Naive thymus-derived CD4-positive, alpha-beta T cell (primary cell): Measurements from ENCODE around the gene ALPI. TPM values are rescaled to one million over a fixed set of nuclear protein-coding genes. Genes with fewer than 3 reads are reported as not detected.
A peak's percentile ranks its signal among the peaks of the same experiment; 100 is the strongest.
"Not testable (repeated sequence)": the region's sequence is repeated elsewhere in the genome, so short reads cannot be mapped to it uniquely, and the experiment has no call there.

Experiments
- ATAC-seq: fragments of 150-1000 bp; cut with Tn5 transposase; 2 replicates; pipeline ENCODE4 v1.10.0; 2021; ENCODE audit warnings: mild to moderate bottlenecking, moderate library complexity
- CTCF ChIA-PET: fragments of 350-600 bp; sonication (Branson Sonifier 250); formaldehyde crosslinking; loops from one replicate; lab custom pipeline; 2021; ENCODE audit warnings: antibody characterized with exemption; lab: Charles Lee
- POLR2A ChIA-PET: fragments of 350-600 bp; sonication (Branson Sonifier 250); formaldehyde crosslinking; loops from one replicate; lab custom pipeline; 2021; ENCODE audit warnings: antibody characterized with exemption, inconsistent platforms; lab: Charles Lee
- DNase-seq, 9 donors: peaks; one replicate each; pipeline versions ENCODE4 v3.0.0 to v3.0.0-alpha.2; 2020 to 2022; ENCODE audit warnings: mixed read lengths in 1 of 9
- H3K27ac ChIP-seq: one replicate; pipeline ENCODE4 v1.7.0; 2013; ENCODE audit warnings: mild to moderate bottlenecking, low read depth, low read length, moderate library complexity
- H3K27me3 ChIP-seq, 2 donors: one replicate each; pipeline ENCODE4 v1.7.0; 2013; ENCODE audit warnings: low read length in 2 of 2, mild to moderate bottlenecking in 2 of 2, moderate library complexity in 2 of 2; ENCODE audit not compliant: control insufficient read depth in 2 of 2, insufficient read depth in 2 of 2
- H3K36me3 ChIP-seq, 3 experiments: 1 replicate in 2 of 3; 2 replicates in 1 of 3; pipeline ENCODE4 v1.7.0; 2013; ENCODE audit warnings: low read length in 3 of 3, mild to moderate bottlenecking in 3 of 3, moderate library complexity in 1 of 3; ENCODE audit not compliant: insufficient read depth in 3 of 3, control insufficient read depth in 2 of 3
- H3K4me1 ChIP-seq, 2 donors: one replicate each; pipeline ENCODE4 v1.7.0; 2013; ENCODE audit warnings: low read length in 2 of 2, mild to moderate bottlenecking in 2 of 2, moderate library complexity in 1 of 2; ENCODE audit not compliant: control insufficient read depth in 2 of 2, insufficient read depth in 2 of 2
- H3K4me3 ChIP-seq: 2 replicates; pipeline ENCODE4 v1.7.0; 2013; ENCODE audit warnings: mild to moderate bottlenecking, low read length
- H3K9me3 ChIP-seq, 3 experiments: 1 replicate in 2 of 3; 2 replicates in 1 of 3; pipeline ENCODE4 v1.7.0; 2013; ENCODE audit warnings: low read length in 3 of 3; ENCODE audit not compliant: control insufficient read depth in 2 of 3
- H3K27ac Mint-ChIP-seq, 9 donors: one replicate each; pipeline ENCODE4 v1.8.0; 2020 to 2022; ENCODE audit warnings: mixed read lengths in 9 of 9, mild to moderate bottlenecking in 8 of 9, moderate library complexity in 5 of 9, inconsistent platforms in 2 of 9
- H3K27me3 Mint-ChIP-seq, 5 donors: one replicate each; pipeline ENCODE4 v1.8.0; 2021 to 2022; ENCODE audit warnings: mixed read lengths in 5 of 5, mild to moderate bottlenecking in 1 of 5
- H3K36me3 Mint-ChIP-seq, 5 donors: one replicate each; pipeline ENCODE4 v1.8.0; 2020 to 2022; ENCODE audit warnings: mixed read lengths in 5 of 5, mild to moderate bottlenecking in 3 of 5, inconsistent platforms in 1 of 5
- H3K4me1 Mint-ChIP-seq, 7 donors: one replicate each; pipeline ENCODE4 v1.8.0; 2020 to 2022; ENCODE audit warnings: mixed read lengths in 7 of 7, mild to moderate bottlenecking in 3 of 7, inconsistent platforms in 1 of 7
- H3K4me3 Mint-ChIP-seq, 10 donors: one replicate each; pipeline ENCODE4 v1.8.0; 2020 to 2022; ENCODE audit warnings: mild to moderate bottlenecking in 10 of 10, mixed read lengths in 10 of 10, moderate library complexity in 6 of 10, inconsistent platforms in 2 of 10
- H3K9me3 Mint-ChIP-seq, 11 donors: one replicate each; pipeline ENCODE4 v1.8.0; 2020 to 2022; ENCODE audit warnings: mixed read lengths in 11 of 11, mild to moderate bottlenecking in 4 of 11, inconsistent platforms in 1 of 11, moderate library complexity in 1 of 11
- intact Hi-C, 2 donors: fragments of 100-400 bp; cut with micrococcal nuclease; formaldehyde crosslinking; loops; one replicate each; pipeline ENCODE4 v1.15.1; 2023
- polyA plus RNA-seq, 2 donors: library from polyadenylated mRNA; unstranded; fragments of 300-500 nt; fragmentation: Illumina TruSeq; gene quantifications; one replicate each; pipeline ENCODE4 v1.2.3, GENCODE V29; 2021
- total RNA-seq, 6 experiments: library from RNA in 5 of 6; stranded (reverse) in 5 of 6; gene quantifications; 1 replicate in 5 of 6; 2 replicates in 1 of 6; pipeline ENCODE4 v1.2.3 and lab custom pipeline; 2021 to 2026

Gene ALPI
- total and polyA plus RNA-seq, 7 experiments from 2014 or later: not detected

- ChIA-PET POLR2A (no interaction called here), CTCF (interaction anchor here (0.6 kb wide), 1 partner anchor 1237 kb away, joined by 3 read pairs; no protein-coding TSS in a partner anchor)
- peaks cover 0 to 5% (median 0%) of the 10 kb centered on the region in 5 donors for H3K27me3 Mint-ChIP-seq
- ATAC-seq: no peak
- H3K36me3 Mint-ChIP-seq: no peaks in the 10 kb centered on the region
- no peak for DNase-seq
- intact Hi-C loops: no loop called here
- Histone ChIP-seq H3K9me3 (no peaks in the 10 kb centered on the region), H3K27ac (no peak overlapping the region), H3K4me1 (no peaks in the 10 kb centered on the region), H3K4me3 (no peak overlapping the region), H3K36me3 (no peaks in the 10 kb centered on the region), H3K27me3 (no peaks in the 10 kb centered on the region)
- no peak overlapping the region for H3K4me3 Mint-ChIP-seq
- H3K27ac Mint-ChIP-seq: no peak overlapping the region
- H3K4me1 Mint-ChIP-seq: peaks cover 0 to 8% (median 3%) of the 10 kb centered on the region in 7 donors
- no peaks in the 10 kb centered on the region for H3K9me3 Mint-ChIP-seq
Observed at GRCh38 chr2:232438091-232438490, 17.9 kb upstream of the ALPI start.

GRCh38 chr2:232438951-232439757, 16.8 kb upstream of the ALPI start:
- no peak overlapping the region for H3K4me3 Mint-ChIP-seq
- peaks cover 0 to 8% (median 3%) of the 10 kb centered on the region in 7 donors for H3K4me1 Mint-ChIP-seq
- Histone ChIP-seq H3K27me3 (no peaks in the 10 kb centered on the region), H3K36me3 (no peaks in the 10 kb centered on the region), H3K4me3 (no peak overlapping the region), H3K9me3 (no peaks in the 10 kb centered on the region), H3K4me1 (no peaks in the 10 kb centered on the region), H3K27ac (no peak overlapping the region)
- POLR2A ChIA-PET: no interaction called here
- no peak overlapping the region for H3K27ac Mint-ChIP-seq
- intact Hi-C loops: no loop called here
- no peaks in the 10 kb centered on the region for H3K36me3 Mint-ChIP-seq
- H3K9me3 Mint-ChIP-seq: no peaks in the 10 kb centered on the region
- DNase-seq (peak in 5 of 9 donors; percentile 20 to 54 (median 28)), ATAC-seq (peak; percentile 52)
- peaks cover 0 to 5% (median 0%) of the 10 kb centered on the region in 5 donors for H3K27me3 Mint-ChIP-seq
- CTCF ChIA-PET: interaction anchor here (0.5 to 2.6 kb wide), 7 partner anchors 13 to 538 kb away, joined by 3 to 24 read pairs (median 4); no protein-coding TSS in a partner anchor

- Histone ChIP-seq H3K27me3 (no peaks in the 10 kb centered on the region), H3K27ac (no peak overlapping the region), H3K36me3 (no peaks in the 10 kb centered on the region), H3K4me1 (no peaks in the 10 kb centered on the region), H3K4me3 (no peak overlapping the region), H3K9me3 (no peaks in the 10 kb centered on the region)
- Mint-ChIP-seq H3K27ac (no peak overlapping the region), H3K9me3 (no peaks in the 10 kb centered on the region), H3K27me3 (peaks cover 0 to 5% (median 0%) of the 10 kb centered on the region in 5 donors), H3K4me1 (peaks cover 0 to 8% (median 3%) of the 10 kb centered on the region in 7 donors), H3K36me3 (no peaks in the 10 kb centered on the region), H3K4me3 (peak overlapping the region in 1 of 10 donors; percentile 48)
- DNase-seq (peak in 2 of 9 donors; percentile 12 to 20), ATAC-seq (no peak)
- POLR2A ChIA-PET: no interaction called here
- intact Hi-C loops: loop anchor here (1.0 to 10.0 kb wide), 8 partner anchors 85 to 533 kb away; partner anchors contain the start of genes CHRND (in 1 of the 2), NPPC (in 1 of the 2) and PRSS56 (in 1 of the 2)
- CTCF ChIA-PET: interaction anchor here (0.9 to 2.6 kb wide), 6 partner anchors 14 to 539 kb away, joined by 3 to 24 read pairs (median 4); no protein-coding TSS in a partner anchor
Observed at GRCh38 chr2:232439758-232440135, 16.2 kb upstream of the ALPI start.

GRCh38 chr2:232440220-232441018, 15.5 kb upstream of the ALPI start:
- H3K27ac ChIP-seq, POLR2A ChIA-PET, H3K36me3 ChIP-seq, H3K4me3 ChIP-seq, H3K9me3 ChIP-seq, H3K36me3 Mint-ChIP-seq, H3K27me3 Mint-ChIP-seq, H3K4me1 Mint-ChIP-seq, H3K9me3 Mint-ChIP-seq, H3K27me3 ChIP-seq, H3K4me1 ChIP-seq: not testable (repeated sequence)
- CTCF ChIA-PET: interaction anchor here (0.8 to 2.6 kb wide), 7 partner anchors 10 to 539 kb away, joined by 3 to 24 read pairs (median 4); no protein-coding TSS in a partner anchor
- peak; percentile 89 for ATAC-seq
- Mint-ChIP-seq H3K4me3 (peak overlapping the region in 4 of 10 donors; percentile 25 to 62 (median 39)), H3K27ac (peak overlapping the region in 1 of 9 donors; percentile 20)
- DNase-seq: peak; percentile 68 to 93 (median 83)
- intact Hi-C loops: loop anchor here (1.0 to 10.0 kb wide), 8 partner anchors 84 to 534 kb away; partner anchors contain the start of genes CHRND (in 1 of the 2), NPPC (in 1 of the 2) and PRSS56 (in 1 of the 2)

GRCh38 chr2:232441147-232441651, 14.8 kb upstream of the ALPI start:
- H3K36me3 Mint-ChIP-seq: no peaks in the 10 kb centered on the region
- no peak overlapping the region for H3K4me3 Mint-ChIP-seq
- Histone ChIP-seq H3K27ac (no peak overlapping the region), H3K36me3 (no peaks in the 10 kb centered on the region), H3K4me3 (no peak overlapping the region), H3K4me1 (no peaks in the 10 kb centered on the region), H3K27me3 (no peaks in the 10 kb centered on the region), H3K9me3 (no peaks in the 10 kb centered on the region)
- ChIA-PET CTCF (interaction anchor here (0.6 to 2.6 kb wide), 3 partner anchors 9 to 535 kb away, joined by 3 to 24 read pairs (median 4); no protein-coding TSS in a partner anchor), POLR2A (no interaction called here)
- peaks cover 0 to 8% (median 3%) of the 10 kb centered on the region in 7 donors for H3K4me1 Mint-ChIP-seq
- ATAC-seq: no peak
- H3K9me3 Mint-ChIP-seq: no peaks in the 10 kb centered on the region
- no peak for DNase-seq
- H3K27me3 Mint-ChIP-seq: peaks cover 0 to 5% (median 0%) of the 10 kb centered on the region in 5 donors
- intact Hi-C loops: loop anchor here (5.0 to 10.0 kb wide), 4 partner anchors 84 to 514 kb away; partner anchors contain the start of genes CHRND (in 1 of the 2), NPPC (in 1 of the 2) and PRSS56 (in 1 of the 2)
- no peak overlapping the region for H3K27ac Mint-ChIP-seq

- H3K27me3 Mint-ChIP-seq, POLR2A ChIA-PET, H3K36me3 ChIP-seq, H3K27ac ChIP-seq, H3K9me3 Mint-ChIP-seq, DNase-seq, H3K9me3 ChIP-seq, H3K4me3 Mint-ChIP-seq, H3K4me1 ChIP-seq, H3K4me1 Mint-ChIP-seq, ATAC-seq, H3K27ac Mint-ChIP-seq, H3K4me3 ChIP-seq, H3K27me3 ChIP-seq, H3K36me3 Mint-ChIP-seq: not testable (repeated sequence)
- intact Hi-C loops: loop anchor here (5.0 to 10.0 kb wide), 4 partner anchors 83 to 515 kb away; partner anchors contain the start of genes CHRND (in 1 of the 2), NPPC (in 1 of the 2) and PRSS56 (in 1 of the 2)
- CTCF ChIA-PET: interaction anchor here (0.6 to 0.7 kb wide), 2 partner anchors 25 to 535 kb away, joined by 3 read pairs; no protein-coding TSS in a partner anchor
Observed at GRCh38 chr2:232441922-232442321, 14.0 kb upstream of the ALPI start.
